GM19240 (cell line): ENCODE results near the gene CDC23.
"Not testable (repeated sequence)": the region's sequence is repeated elsewhere in the genome, so short reads cannot be mapped to it uniquely, and the experiment has no call there.

ENCODE experiments used
- DNase-seq: peaks from one replicate; pipeline ENCODE4 v3.0.0; 2011; ENCODE audit warnings: low spot score; ENCODE audit not compliant: insufficient read length

The CDC23 gene

DNA sequence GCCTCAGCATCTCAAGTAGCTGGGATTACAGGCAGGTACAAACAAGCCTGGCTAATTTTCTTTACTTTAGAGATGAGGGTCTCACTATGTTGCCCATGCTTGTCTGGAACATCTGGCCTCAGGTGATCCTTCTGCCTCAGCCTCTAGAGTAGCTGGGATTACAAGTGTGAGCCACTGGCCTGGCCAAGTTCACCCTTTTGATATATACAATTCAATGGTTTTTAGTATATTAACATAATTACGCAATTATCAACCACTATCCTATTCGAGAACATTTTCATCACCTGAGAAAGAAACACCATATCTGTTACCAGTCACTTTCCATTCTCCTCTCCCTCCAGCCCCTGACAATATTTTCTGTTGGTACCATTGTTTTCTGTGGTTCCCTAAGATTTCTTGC is 3.7 kb upstream of the CDC23 start:
- no peak for DNase-seq

DNA sequence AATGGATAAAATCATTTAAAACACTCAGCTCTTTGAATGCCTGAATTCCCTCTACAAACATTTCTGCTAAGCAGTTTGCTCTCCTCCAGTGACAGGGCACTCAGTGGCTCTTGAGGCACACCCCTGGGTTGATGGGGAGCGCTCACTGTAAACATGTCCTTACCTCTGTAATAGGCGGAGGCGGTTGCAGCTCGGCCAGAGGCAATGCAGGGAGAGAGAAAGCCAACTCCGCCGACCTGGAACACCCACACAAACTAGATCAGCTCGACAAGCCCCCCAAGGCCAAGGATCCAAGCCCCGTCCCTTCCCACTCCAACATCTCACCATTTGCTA is 329 bp downstream of the CDC23 start:
- DNase-seq: no peak

DNA sequence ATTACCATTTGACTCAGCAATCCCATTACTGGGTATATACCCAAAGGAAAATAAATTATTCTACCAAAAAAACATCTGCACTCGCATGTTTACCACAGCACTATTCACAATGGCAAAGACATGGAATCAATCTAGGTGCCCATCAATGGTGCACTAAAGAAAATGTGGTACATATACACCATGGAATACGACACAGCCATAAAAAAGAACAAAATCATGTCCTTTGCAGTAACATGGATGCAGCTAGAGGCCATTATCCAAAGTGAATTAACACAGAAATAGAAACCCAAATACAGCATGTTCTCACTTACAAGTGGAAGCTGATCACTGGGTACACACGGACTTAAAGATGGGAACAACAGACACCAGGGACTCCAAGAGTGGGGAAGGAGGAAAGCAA is 2.1 kb downstream of the CDC23 start:
- DNase-seq: no peak

DNA sequence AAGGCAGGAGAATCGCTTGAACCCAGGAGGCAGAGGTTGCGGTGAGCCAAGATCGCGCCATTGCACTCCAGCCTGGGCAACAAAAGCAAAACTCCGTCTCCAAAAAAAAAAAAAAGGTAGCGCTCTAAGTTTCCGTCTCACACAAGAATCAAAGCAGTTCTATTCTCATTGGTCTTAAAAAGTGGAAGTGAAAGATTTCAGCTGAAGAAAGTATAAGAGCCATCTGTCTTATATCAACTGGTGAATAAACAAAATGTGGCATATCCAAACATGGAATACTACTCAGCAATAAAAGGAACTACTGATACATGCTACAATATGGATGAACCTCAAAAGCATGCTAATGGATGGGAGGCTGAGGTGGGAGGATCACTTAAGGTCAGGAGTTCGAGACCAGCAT is 19.3 kb downstream of the CDC23 start:
- DNase-seq: not testable (repeated sequence)

- no peak for DNase-seq
Observed at GRCh38 chr5:138192826-138193225, 20.3 kb downstream of the CDC23 start.

GRCh38 chr5:138188626-138189025 is 24.5 kb downstream of the CDC23 start:
- no peak for DNase-seq

DNA sequence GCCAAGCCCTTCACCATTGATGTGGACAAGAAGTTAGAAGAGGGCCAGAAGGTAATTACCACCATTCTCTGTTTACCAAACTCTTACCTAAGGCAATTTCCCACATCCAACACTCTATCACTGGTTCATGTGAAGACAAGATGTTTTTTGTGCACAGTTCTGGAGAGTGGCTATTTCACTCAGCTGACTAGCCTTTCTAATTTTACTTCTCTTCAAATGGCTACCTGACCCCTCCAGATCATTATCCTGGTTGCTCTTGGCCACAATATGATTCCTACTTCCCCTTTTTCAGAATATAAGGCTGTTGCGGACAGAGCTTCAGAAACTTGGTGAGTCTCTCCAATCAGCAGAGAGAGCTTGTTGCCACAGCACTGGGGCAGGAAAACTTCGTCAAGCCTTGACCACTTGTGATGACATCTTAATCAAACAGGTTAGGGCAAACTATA is 27.1 kb downstream of the CDC23 start:
- no peak for DNase-seq

GRCh38 chr5:138182808-138183207 is 30.3 kb downstream of the CDC23 start:
- DNase-seq: no peak

- no peak for DNase-seq
Observed at GRCh38 chr5:138180841-138181240, 32.3 kb downstream of the CDC23 start.

GRCh38 chr5:138180183-138180782 is 32.8 kb downstream of the CDC23 start:
- no peak for DNase-seq

DNA sequence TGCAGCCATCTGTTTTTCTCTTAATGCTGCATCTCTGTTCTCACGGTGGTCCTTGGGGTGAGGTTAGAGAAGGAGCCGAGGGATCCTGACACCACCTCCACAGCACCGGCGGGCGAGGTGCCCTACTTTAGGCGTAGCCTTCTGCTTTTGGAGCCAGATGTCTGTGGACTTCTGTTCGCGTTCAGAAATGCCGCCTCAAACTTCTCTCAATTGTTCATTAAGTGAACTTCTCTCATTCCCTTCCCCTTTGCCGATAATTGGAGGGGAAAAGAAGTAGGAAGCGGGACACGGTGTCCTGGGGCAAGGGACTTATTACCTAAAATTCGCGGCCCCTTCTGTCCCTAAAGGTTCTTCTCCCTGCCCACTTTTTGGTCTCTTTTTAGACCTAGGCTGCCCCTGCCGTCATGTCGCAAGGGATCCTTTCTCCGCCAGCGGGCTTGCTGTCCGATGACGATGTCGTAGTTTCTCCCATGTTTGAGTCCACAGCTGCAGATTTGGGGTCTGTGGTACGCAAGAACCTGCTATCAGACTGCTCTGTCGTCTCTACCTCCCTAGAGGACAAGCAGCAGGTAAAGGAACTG is 33.8 kb downstream of the CDC23 start:
- no peak for DNase-seq

DNA sequence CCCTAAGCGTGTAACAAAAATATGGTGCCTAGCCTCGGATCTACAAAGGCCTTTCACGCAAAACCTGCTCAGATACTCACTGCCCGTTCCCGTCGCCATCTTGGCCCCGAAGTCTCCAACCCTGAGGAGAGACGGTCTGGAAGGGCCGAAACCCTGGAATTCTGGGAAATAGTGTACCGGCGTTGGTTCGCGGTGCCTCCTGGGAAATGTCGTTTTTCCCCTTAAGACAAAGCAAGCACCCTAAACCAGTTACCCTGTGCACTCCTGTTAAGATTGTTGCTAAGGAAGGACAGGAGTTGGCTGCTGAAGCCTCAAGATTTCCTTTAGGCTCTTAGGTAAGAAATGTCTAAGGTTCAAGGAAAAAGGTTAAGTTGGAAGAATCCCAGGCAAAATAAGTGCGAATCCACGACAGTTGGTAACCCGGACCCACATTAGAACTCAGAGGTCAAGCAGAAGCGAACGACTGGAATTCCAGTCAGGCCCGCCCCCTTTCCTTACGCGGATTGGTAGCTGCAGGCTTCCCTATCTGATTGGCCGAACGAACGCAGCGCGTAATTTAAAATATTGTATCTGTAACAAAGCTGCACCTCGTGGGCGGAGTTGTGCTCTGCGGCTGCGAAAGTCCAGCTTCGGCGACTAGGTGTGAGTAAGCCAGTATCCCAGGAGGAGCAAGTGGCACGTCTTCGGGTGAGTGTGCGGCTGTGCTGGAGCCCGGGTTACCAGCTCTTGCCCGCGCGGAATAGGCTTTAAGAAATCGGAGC is 34.4 kb downstream of the CDC23 start, which contains the start of the genes BRD8 and KIF20A:
TSS of gene BRD8 (minus strand) at position 115 of the 761 bp plus-strand sequence. CDS start at position 99, 16 bp downstream.
TSS of gene KIF20A (plus strand) at position 597 of the 761 bp plus-strand sequence. CDS start 569 bp downstream, outside the sequence.
- peak; percentile 75 for DNase-seq

GRCh38 chr5:138177941-138178515 is 35.1 kb downstream of the CDC23 start:
- peak; percentile 12 for DNase-seq

DNA sequence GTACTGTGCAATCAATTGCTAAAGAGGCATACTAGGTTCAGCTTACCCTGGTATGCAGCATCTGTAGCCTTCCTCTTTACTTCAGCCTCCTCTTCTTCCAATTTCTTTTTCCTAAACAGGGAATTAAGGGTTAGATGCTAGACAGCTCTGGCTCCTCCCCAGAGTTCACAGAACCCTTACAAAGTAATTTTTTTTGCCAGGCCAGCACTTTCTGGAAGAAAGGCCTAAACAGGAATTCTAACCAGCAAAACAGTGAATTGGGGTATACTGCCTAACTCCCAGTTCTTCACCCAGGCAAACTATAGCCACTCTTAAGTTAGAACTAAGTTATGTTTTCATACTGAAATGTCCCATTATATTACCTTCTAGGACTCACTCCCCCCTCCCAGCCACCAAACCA is 42.8 kb downstream of the CDC23 start:
- no peak for DNase-seq

GRCh38 chr5:138169124-138169523 is 44.0 kb downstream of the CDC23 start:
- no peak for DNase-seq

DNA sequence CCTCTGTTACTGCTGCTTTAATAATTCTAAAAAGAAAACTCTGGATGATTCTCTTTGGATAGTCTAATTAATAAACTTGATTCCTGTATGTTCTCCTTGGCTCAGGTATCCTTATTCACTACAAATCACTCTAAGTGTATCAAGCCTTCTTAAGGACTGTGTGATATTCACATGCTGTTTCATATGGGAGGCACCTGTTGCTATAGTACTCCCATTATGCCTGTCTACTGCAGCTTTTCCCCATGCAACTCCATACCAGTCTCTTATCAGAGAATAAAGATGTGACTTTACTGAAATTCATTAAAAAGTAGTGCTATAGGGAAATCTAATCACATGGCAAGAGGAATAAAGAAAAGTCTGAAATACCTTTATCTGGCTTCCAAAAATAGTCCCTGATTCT is 49.4 kb downstream of the CDC23 start:
- no peak for DNase-seq

DNA sequence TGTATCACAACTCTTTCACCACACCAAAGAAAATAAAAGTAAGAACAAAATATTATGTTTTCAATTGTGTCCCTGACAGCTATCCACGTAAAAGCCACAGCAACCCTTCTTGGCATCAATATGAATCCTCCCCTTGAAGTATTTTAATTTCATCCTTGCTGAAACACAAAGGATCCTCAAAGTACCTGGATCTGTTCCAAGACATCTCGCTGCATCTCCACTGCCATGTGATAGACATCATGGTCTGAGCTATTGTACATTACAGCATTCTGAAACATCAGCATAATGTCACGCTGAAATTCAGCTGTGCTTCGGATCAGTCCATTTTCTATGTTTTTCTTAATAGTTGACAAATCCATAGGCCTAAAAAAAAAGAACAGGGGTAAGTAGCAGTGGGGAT is 52.4 kb downstream of the CDC23 start:
- DNase-seq: no peak

DNA sequence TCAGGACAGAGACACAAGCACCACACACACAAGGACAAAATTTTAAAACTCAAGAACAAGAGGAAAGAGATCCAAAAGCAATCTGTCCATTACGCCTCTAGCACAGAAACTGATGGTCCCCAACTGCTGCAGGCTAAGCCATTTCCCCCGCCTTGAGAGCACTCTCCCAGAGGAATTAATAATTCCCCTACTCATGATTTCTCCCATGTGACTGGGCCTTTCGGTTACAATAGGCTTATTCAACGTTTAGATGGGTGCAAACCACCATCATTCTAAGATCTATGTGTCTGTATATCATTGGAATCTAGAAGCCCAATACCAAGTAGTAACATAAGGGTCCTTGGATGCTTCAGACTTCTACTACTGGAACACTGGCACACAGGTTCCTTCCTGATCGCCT is 53.5 kb downstream of the CDC23 start:
- DNase-seq: no peak

- DNase-seq: no peak
Observed at GRCh38 chr5:138157626-138158025, 55.5 kb downstream of the CDC23 start.

DNA sequence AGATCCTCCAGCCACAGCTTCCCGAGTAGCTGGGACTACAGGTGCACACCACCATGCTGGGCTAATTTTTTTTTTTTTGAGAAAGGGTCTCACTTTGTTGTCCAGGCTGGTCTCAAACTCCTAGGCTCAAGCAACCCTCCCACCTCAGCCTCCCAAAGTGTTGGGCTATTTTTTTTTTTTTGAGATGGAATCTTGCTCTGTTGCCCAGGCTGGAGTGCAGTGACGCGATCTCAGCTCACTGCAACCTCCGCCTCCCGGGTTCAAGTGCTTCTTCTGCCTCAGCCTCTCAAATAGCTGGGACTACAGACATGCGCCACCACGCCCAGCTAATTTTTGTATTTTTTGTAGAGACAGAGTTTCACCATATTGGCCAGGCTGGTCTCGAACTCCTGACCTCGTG is 57.1 kb downstream of the CDC23 start:
- DNase-seq: not testable (repeated sequence)

GRCh38 chr5:138149530-138149929 is 63.6 kb downstream of the CDC23 start:
- DNase-seq: no peak

DNA sequence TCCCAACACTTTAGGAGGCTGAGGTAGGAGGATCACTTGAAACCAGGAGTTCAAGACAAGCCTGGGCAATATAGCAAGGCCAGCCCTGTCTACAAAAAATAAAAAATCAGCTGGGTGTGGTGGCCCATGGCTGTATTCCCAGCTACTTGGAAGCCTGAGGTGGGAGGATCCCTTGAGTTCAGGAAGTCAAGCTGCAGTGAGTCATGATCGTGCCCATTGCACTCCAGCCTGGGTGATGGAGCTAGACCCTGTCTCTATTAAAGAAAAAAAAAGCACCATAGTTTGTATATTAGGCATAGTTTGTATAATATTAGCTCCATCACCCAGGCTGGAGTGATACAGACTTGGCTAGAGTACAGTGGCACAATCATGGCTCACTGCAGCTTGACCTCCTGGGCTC is 64.3 kb downstream of the CDC23 start:
- no peak for DNase-seq
